Fibroblast of pulmonary artery (primary cell): ENCODE measurements around the gene SPATS2.
A peak's percentile ranks its signal among the peaks of the same experiment; 100 is the strongest.

Experiments
- DNase-seq: peaks from one replicate; pipeline ENCODE4 v3.0.0-alpha.2; 2010; ENCODE audit warnings: low read depth
- H3K4me3 ChIP-seq: replicated peaks from 2 replicates; pipeline ENCODE4 v1.5.1; 2011; ENCODE audit warnings: low read depth, mild to moderate bottlenecking, control low read depth, low read length, moderate library complexity
- CTCF ChIP-seq: IDR thresholded peaks from 2 replicates; pipeline ENCODE4 v1.5.1; 2011; ENCODE audit warnings: mild to moderate bottlenecking, control low read depth, low read length, inconsistent platforms; ENCODE audit errors: missing control alignments

SPATS2 gene

GRCh38 chr12:49491823-49492222 lies 124.6 kb downstream of the SPATS2 start:
- peak; percentile 61 for DNase-seq
- no peak for TF ChIP-seq CTCF
- H3K4me3 ChIP-seq: no peak overlapping the region

- DNase-seq: no peak
- no peak for TF ChIP-seq CTCF
- no peak overlapping the region for H3K4me3 ChIP-seq
Measured at GRCh38 chr12:49493900-49494299, 126.6 kb downstream of the SPATS2 start.

- TF ChIP-seq CTCF: no peak
- DNase-seq: no peak
Measured at GRCh38 chr12:49496417-49497360, 129.4 kb downstream of the SPATS2 start.

GRCh38 chr12:49501895-49502294 lies 134.6 kb downstream of the SPATS2 start:
- TF ChIP-seq CTCF: no peak
- no peak for DNase-seq
- H3K4me3 ChIP-seq: no peak overlapping the region

More at GRCh38 chr12:49496417-49497360, 129.4 kb downstream of the SPATS2 start:
- no peak overlapping the region for H3K4me3 ChIP-seq

GRCh38 chr12:49502590-49502989 lies 135.3 kb downstream of the SPATS2 start:
- H3K4me3 ChIP-seq: no peak overlapping the region
- DNase-seq: peak; percentile 41
- TF ChIP-seq CTCF: no peak

- no peak overlapping the region for H3K4me3 ChIP-seq
- DNase-seq: peak; percentile 78
- no peak for TF ChIP-seq CTCF
Measured at GRCh38 chr12:49503674-49504180, 136.5 kb downstream of the SPATS2 start.

- no peak for TF ChIP-seq CTCF
- H3K4me3 ChIP-seq: no peak overlapping the region
- DNase-seq: peak; percentile 42
Measured at GRCh38 chr12:49505672-49506071, 138.4 kb downstream of the SPATS2 start.
